ENCODE results near the gene ARID3A. TPM values are rescaled to one million over a fixed set of nuclear protein-coding genes. Genes with fewer than 3 reads are reported as not detected.

ARID3A gene
- total and polyA plus RNA-seq, 9 donors, result 1.1 to 8.1 (median 4.5) TPM

DNA sequence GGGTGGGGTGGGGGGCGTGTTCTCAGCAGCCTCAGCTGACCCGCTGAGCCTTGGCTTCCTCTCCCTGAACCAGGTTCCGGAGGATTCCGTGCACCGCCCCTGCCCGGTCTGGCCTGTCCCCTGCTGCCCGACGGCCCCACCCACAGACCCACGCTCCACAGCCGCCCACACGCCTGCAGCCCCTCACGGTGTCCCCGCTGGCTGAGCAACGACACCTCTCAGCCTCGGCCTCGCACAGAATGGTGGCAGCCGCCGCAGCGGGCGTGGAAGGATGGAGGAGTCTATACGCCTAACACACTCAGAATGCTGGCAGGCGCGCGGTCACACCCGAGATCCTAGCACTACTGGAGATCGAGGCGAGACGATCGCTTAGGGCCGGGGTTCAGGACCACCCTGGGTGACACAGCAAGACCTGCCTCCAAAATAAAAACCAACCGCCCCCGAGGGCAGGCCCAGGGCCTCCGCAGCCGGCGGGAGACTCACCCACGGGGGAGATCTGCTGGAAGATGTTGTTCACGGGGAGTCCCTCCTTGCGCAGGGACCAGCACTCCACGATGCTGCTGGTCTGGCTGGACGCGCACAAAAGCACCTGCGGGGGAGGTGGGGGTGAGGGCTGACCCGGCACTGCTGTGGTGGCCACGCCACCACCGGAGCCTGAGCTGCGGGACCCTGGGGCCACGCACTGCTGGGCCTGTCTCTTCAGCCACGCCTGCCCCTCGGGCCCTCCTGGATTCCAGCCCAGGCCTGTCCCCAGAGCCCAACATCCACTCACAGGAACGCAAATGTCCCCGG, 41.2 kb upstream of the ARID3A start:
- 87 to 91% (median 89%) methylated on average over 46 to 51 of the region's 51 CpGs for WGBS, 3 donors
- intact Hi-C loops (cut with DNase I), result no loop called here
- no peaks in the 10 kb centered on the region for H3K4me1 ChIP-seq (ENCODE audit: insufficient read depth)
- TF ChIP-seq POLR2A (IDR thresholded peaks at IDR 0.05) (no peak), EP300 (IDR thresholded peaks at IDR 0.05) (no peak)
- no peaks in the 10 kb centered on the region for H3K36me3 ChIP-seq
- H3K27ac ChIP-seq, result no peak overlapping the region
- DNase-seq, result no peak
- H3K27me3 ChIP-seq, result no peaks in the 10 kb centered on the region
- no peak overlapping the region for H3K4me3 ChIP-seq
- no peaks in the 10 kb centered on the region for H3K9me3 ChIP-seq

DNA sequence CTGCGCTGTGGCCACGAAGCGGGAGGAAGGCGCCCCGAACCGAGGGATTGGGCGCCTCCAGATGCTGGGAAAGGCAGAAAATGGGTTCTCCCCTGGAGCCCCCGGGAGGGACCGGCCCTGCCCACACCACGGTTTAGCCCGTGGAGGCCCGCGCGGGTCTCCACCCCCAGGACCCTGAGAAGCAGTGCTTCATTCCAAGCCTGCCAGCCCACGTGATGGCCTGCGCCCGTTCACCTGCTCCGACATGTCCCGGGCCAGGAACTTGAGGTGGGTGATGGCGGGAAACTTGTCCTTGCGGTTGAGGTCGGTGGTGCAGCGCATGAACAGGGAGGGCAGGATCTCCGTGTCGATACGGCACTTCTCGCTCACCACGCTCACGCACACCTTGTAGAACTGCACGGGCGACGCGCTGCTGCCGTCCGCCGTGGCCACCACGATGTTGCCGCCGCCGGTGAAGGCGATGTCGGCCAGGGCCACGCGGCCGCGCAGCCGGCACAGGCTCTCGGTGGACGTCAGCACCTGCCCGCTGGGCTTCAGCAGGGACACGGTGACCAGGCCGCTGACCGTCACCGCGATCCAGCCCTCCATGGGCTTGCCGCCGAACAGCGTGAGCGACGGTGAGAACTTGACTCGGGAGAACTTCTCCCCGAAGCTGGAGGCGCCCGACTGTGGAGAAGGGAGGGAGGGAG, 40.2 kb upstream of the ARID3A start:
- no peaks in the 10 kb centered on the region for H3K36me3 ChIP-seq
- 94 to 95% (median 94%) methylated on average over 63 to 64 of the region's 64 CpGs for WGBS, 3 donors

DNA sequence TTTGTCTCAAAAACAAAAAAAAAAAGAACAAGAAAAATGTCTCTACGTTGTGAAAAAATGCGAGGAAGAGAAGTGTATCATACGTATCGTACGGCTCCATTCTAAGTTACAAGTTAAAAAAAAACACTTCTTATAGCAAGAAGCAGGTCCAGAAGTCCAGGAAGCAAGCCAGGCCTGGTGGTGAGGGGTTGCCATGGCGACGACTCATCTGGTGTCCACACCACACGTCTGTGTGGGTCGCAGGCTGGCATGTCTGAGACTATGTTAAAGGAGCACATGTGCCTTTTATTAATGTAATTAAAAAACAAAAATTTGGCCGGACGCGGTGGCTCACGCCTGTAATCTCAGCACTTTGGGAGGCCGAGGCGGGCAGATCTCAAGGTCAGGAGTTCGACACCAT, 38.8 kb upstream of the ARID3A start:
- Histone ChIP-seq H3K27ac (no peak overlapping the region), H3K36me3 (no peaks in the 10 kb centered on the region), H3K4me3 (no peak overlapping the region), H3K4me1 (ENCODE audit: insufficient read depth) (peaks cover 3% of the 10 kb centered on the region), H3K9me3 (no peaks in the 10 kb centered on the region), H3K27me3 (no peaks in the 10 kb centered on the region)
- TF ChIP-seq, protein P1, sequence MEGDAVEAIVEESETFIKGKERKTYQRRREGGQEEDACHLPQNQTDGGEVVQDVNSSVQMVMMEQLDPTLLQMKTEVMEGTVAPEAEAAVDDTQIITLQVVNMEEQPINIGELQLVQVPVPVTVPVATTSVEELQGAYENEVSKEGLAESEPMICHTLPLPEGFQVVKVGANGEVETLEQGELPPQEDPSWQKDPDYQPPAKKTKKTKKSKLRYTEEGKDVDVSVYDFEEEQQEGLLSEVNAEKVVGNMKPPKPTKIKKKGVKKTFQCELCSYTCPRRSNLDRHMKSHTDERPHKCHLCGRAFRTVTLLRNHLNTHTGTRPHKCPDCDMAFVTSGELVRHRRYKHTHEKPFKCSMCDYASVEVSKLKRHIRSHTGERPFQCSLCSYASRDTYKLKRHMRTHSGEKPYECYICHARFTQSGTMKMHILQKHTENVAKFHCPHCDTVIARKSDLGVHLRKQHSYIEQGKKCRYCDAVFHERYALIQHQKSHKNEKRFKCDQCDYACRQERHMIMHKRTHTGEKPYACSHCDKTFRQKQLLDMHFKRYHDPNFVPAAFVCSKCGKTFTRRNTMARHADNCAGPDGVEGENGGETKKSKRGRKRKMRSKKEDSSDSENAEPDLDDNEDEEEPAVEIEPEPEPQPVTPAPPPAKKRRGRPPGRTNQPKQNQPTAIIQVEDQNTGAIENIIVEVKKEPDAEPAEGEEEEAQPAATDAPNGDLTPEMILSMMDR (IDR thresholded peaks at IDR 0.05), result no peak
- TF ChIP-seq POLR2A (IDR thresholded peaks at IDR 0.05) (no peak), EP300 (IDR thresholded peaks at IDR 0.05) (no peak)
- WGBS, 3 donors, result 77 to 85% (median 81%) methylated on average over 16 of the region's 16 CpGs
- intact Hi-C loops (cut with DNase I), result no loop called here
- no peak for DNase-seq

More for the DNA sequence above, 40.2 kb upstream of the ARID3A start:
- no peaks in the 10 kb centered on the region for H3K27me3 ChIP-seq
- no peak for DNase-seq
- TF ChIP-seq POLR2A (IDR thresholded peaks at IDR 0.05), result no peak
- no peak for TF ChIP-seq EP300 (IDR thresholded peaks at IDR 0.05)
- TF ChIP-seq, protein P1 (IDR thresholded peaks at IDR 0.05), result no peak
- no peaks in the 10 kb centered on the region for H3K9me3 ChIP-seq
- H3K4me3 ChIP-seq, result no peak overlapping the region
- no peak overlapping the region for H3K27ac ChIP-seq
- intact Hi-C loops (cut with DNase I), result no loop called here
- H3K4me1 ChIP-seq (ENCODE audit: insufficient read depth), result no peaks in the 10 kb centered on the region

DNA sequence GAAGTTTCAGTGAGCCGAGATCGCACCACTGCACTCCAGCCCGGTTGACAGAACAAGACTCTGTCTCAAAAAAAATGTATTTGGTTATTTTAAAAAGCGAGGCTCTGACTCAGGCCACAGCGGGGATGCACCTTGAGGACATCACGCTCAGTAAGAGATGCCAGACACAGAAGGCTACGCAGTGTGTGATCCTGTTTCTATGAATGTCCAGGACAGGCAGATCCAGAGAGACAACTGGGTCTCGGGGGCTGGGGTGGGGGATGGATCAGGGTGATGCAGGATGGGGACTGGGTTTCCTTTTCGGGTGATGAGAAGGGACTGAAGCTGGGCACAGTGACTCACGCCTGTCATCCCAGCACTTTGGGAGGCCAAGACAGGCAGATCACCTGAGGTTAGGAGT, 38.2 kb upstream of the ARID3A start:
- Histone ChIP-seq H3K27ac (no peak overlapping the region), H3K36me3 (no peaks in the 10 kb centered on the region), H3K4me3 (no peak overlapping the region), H3K4me1 (ENCODE audit: insufficient read depth) (peaks cover 5% of the 10 kb centered on the region), H3K27me3 (no peaks in the 10 kb centered on the region), H3K9me3 (no peaks in the 10 kb centered on the region)
- intact Hi-C loops (cut with DNase I), result no loop called here
- TF ChIP-seq, protein P1 (IDR thresholded peaks at IDR 0.05), result no peak
- TF ChIP-seq POLR2A (IDR thresholded peaks at IDR 0.05) (no peak), EP300 (IDR thresholded peaks at IDR 0.05) (no peak)
- no peak for DNase-seq
- WGBS, 3 donors, result 93 to 94% (median 93%) methylated on average over 10 of the region's 10 CpGs
